GM18517 (cell line): ENCODE results near the gene CDA.
"Not testable (repeated sequence)": the region's sequence is repeated elsewhere in the genome, so short reads cannot be mapped to it uniquely, and the experiment has no call there.

Experiments
- ATAC-seq: cut with Tn5 transposase; IDR thresholded peaks from one replicate; pipeline ENCODE4 v1.9.1; 2021; ENCODE audit warnings: mild to moderate bottlenecking, moderate library complexity; ENCODE audit not compliant: unreplicated experiment

CDA gene

GRCh38 chr1:20586953-20587660 lies 1.8 kb upstream of the CDA start:
- no peak for ATAC-seq

DNA sequence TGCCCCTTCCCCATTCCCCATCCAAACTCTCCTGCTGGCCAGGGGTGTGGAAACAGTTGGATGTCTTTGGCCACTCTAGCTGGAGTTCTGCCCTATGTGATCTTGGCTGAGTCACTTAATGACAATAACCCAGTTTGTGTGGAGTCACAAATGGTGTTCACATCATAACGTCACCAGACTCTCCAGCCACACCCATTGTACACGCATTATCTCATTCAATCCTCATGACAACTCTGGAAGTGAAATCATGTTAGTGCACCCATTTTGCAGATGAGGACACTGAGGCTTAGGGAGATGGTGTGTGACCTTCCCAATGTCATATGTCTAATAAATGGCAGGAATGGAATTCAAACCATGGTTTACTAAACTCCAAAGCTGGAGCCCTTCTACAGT lies 1.2 kb upstream of the CDA start:
- ATAC-seq: no peak

DNA sequence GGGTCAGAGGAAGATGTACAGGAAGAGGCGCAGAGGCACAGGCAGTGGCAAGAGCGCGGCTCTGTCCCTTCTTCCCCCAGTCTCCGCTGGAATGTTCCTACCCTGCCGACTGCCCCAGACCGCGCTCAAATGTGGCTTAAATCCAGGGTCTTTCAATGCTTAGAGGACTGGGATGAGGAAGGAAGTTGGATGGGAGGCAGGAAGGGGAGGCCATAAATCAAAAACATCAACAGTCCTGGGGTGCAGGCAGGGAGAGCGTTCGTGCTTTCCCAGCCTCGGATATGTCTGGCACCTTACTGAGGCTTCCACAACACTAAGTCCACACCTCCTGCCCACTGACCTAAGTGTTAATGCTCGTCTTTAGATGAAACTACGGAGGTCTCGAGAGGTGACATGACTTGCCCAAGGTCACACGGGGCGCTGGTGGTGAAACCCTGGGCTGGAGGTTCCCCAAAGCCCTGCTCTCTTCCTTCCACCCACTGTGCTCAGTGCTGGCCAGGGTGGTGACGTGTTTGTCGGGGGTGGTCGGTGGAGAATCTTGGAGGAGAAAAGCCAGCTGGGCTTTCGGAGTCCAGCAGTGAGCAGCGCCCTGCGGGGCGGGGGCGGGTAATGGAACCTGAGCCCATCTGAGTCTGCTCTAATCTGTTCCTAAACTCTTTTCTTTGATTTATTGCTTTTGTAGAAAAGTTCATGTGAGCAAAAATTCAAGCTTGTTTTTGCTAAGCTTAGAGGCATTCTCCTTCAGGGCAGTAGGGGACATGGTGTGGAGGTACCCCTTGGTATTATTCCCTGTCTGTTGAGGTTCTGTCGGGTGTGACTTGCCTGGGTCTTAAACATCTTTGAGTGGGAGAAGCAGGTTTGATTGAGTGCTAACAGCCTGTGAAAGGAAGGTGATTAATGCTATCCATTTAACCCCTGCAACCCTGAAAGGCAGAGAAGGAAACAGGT lies 708 bp downstream of the CDA start:
- no peak for ATAC-seq

DNA sequence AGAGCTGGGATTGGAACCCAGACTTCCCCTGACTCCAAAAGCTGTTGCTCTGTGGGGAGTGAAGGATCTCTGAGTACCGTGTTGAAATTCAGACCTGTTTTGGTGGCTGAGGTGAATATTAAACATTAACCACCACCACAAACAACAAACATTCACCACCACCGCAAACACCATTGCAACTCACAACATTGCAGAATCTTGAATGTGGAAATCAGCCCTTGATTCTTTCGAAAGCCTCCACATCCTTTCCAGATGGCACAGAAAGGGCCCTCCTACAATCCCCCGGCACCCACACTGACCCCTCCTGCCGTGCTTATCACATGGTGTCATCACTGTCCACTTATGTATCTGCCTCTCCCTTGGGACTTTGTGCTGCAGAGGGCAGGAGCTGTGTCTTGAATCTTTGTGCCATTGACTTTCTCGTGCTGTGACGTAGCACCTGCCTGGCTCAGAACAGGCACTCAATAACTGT lies 1.4 kb downstream of the CDA start:
- ATAC-seq: no peak

- no peak for ATAC-seq
Observed at GRCh38 chr1:20593756-20594155, 4.9 kb downstream of the CDA start.

DNA sequence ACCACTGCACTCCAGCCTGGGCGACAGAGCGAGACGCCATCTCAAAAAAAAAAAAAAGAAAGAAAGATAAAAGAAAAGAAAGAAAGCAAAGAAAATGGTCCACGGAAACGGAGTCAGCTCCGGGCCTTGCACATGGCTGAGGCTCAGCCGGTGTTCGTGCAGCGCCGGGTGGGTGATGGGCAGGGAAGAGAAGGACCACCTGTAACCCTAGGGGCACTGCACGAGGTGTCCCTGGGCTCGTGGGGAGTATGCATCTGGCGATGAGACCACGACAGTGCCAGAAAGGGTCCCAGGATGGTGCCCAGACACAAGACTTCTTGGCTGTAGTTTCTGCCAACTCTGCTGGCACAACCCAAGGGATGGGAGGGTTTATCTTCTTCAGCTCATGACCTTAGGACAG lies 5.8 kb downstream of the CDA start:
- no peak for ATAC-seq

DNA sequence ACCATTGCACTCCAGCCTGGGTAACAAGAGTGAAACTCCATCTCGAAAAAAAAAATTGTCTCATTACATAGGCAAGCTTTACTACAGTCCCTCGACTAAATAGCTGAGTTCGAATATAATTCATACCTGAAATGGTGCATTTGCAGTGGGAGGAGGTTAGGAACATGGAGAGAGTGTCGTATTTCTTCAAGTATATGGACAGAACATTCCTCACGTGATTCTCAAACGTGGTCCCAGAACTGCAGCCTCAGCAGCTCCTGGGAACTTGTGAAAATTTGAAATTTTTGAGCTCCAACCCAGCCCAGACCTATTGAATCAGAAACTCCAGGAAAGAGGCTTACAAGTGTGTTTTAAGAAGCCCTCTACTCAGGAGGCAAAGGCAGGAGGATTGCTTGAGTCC lies 7.2 kb downstream of the CDA start:
- ATAC-seq: no peak

DNA sequence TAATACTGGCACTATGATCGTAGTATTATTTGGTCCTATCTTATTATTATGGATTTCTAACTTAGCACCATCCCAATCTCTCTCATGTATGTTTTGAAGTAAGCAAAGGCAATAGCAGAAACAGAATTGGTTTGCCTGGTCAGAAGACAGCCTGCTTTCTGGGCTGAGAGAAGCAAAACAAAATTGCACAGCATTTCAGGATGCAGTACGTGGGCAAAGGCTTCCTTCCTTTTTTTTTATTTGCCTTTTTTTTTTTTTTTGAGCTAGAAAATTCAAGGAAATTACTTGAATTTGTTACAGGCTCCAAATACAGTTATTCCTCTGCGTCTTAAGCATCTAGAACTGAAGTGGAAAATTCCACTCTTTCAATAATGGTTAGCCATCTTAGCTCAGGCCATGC lies 8.8 kb downstream of the CDA start:
- ATAC-seq: no peak

DNA sequence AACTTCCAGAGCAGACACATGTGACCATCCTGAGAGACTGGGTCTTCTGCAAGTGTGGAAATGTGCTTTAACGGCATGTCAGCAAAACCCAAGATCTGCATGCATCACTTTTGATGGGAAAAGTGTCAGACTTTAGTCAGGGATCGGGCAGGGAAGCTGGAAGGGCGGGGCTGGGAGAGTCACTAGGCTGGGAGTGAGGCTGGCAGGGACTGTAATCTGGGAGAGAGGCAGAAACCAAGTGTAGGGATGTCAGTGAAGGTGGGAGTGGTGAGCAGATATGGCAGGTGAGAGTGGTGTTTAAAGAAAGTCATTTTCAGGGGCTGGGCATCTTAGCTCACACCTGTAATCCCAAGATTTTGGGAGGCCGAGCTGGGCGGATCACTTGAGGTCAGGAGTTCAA lies 11.3 kb downstream of the CDA start:
- no peak for ATAC-seq

DNA sequence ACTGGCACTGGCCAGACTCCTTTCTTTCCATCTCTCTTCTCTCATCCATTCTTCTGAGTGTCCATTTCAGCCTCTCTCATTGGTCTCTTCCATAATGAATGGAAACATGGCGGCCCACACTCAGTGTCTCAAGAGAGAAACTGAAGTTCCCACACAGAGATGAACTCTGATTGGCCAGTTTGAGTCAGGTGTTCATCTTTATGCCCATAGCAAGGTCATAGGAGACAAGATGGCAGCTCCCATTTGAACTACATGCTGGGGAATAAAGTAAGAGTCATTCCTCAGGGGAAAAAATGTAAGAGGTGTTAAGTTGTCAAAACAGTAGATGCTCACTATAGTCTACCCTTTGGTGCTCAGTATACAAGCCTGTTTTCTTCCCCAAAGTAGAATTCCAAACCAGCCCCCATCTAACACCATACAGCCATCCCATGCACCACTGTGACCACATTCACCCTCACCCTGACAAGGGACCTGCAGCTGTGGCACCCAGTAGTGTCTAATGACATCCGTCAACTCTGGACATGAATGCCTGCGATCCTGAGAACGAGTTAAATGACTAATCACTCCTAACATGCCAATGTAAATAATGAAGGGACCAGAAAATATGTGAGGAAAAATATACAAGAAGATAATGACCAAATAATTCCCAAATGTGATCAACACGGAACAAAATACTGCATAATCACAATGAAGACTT lies 12.4 kb downstream of the CDA start:
- no peak for ATAC-seq

GRCh38 chr1:20602851-20603450 lies 14.1 kb downstream of the CDA start:
- no peak for ATAC-seq

- ATAC-seq: no peak
Observed at GRCh38 chr1:20603504-20604464, 14.9 kb downstream of the CDA start.

- no peak for ATAC-seq
Observed at GRCh38 chr1:20604678-20605077, 15.8 kb downstream of the CDA start.

- ATAC-seq: not testable (repeated sequence)
Observed at GRCh38 chr1:20606801-20607570, 18.1 kb downstream of the CDA start.

- no peak for ATAC-seq
Observed at GRCh38 chr1:20609541-20609940, 20.6 kb downstream of the CDA start.

DNA sequence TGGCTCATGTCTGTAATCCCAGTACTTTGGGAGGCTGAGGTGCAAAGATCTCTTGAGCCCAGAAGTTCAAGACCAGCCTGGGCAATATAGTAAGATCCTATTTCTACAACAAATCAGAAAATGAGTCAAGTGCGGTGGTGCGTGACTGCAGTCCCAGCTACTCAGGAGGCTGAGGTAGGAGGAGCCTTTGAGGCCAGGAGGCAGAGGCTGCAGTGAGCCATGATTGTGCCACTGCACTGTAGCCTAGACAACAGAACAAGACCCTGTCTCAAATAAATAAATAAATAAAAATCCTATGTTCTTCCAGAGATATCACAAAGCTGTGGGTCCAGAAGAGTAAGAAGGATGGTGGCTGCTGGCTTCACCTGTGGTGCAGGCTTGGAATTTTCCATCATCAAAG lies 22.1 kb downstream of the CDA start:
- no peak for ATAC-seq

GRCh38 chr1:20611652-20612051 lies 22.8 kb downstream of the CDA start:
- ATAC-seq: no peak

DNA sequence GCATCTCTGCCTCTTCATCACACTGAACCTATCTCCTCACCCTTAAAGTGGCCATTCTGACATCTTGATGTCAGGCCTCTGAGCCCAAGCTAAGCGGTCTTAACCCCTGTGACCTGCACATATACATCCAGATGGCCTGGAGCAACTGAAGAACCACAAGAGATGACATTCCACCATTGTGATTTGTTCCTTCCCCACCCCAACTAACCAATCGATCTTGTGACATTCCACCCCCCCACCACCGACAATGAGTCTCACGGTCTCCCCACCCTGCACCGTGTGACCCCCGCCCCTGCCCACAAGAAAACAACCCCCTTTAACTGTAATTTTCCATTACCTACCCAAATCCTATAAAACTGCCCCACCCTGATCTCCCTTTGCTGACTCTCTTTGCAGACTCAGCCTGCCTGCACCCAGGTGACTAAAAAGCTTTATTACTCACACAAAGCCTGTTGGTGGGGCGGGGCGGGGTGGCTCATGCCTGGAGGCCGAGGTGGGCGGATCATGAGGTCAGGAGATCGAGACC lies 23.4 kb downstream of the CDA start:
- ATAC-seq: no peak

- no peak for ATAC-seq
Observed at GRCh38 chr1:20614131-20614579, 25.3 kb downstream of the CDA start.
